LNCAP (cell line): ENCODE results near the gene LRRC75B.

Experiments
- CTCF ChIP-seq: fragments of 450-650 bp; IDR thresholded peaks from 2 replicates; pipeline ENCODE4 v1.5.1; 2017; ENCODE audit warnings: mild to moderate bottlenecking

LRRC75B gene

GRCh38 chr22:24576778-24577177 is 16.1 kb downstream of the LRRC75B start:
- no peak for TF ChIP-seq CTCF

GRCh38 chr22:24571266-24571665 is 21.6 kb downstream of the LRRC75B start:
- TF ChIP-seq CTCF: no peak

GRCh38 chr22:24567668-24568067 is 25.2 kb downstream of the LRRC75B start:
- TF ChIP-seq CTCF: no peak

GRCh38 chr22:24566899-24567511 is 25.9 kb downstream of the LRRC75B start:
- TF ChIP-seq CTCF: no peak

- TF ChIP-seq CTCF: no peak
These were observed 27.8 kb downstream of the LRRC75B start for GRCh38 chr22:24565077-24565476.

- no peak for TF ChIP-seq CTCF
These were observed 28.4 kb downstream of the LRRC75B start for GRCh38 chr22:24564376-24565058.

- TF ChIP-seq CTCF: no peak
These were observed 29.6 kb downstream of the LRRC75B start for GRCh38 chr22:24563246-24563645.
